Measurements from ENCODE around the gene EEFSEC. TPM values are rescaled to one million over a fixed set of nuclear protein-coding genes. Genes with fewer than 3 reads are reported as not detected.
A peak's percentile ranks its signal among the peaks of the same experiment; 100 is the strongest.

Gene EEFSEC
- total RNA-seq, 1 donor from 2014 or later, result 16.2 TPM

GRCh38 chr3:128128251-128128650 is 25.0 kb upstream of the EEFSEC start:
- Histone ChIP-seq H3K36me3 (no peaks in the 10 kb centered on the region), H3K4me1 (no peaks in the 10 kb centered on the region), H3K27ac (no peak overlapping the region), H3K27me3 (no peaks in the 10 kb centered on the region), H3K9me3 (no peaks in the 10 kb centered on the region), H3K4me3 (no peak overlapping the region)
- intact Hi-C loops (cut with DNase I), result no loop called here
- no peak for TF ChIP-seq CTCF (IDR thresholded peaks at IDR 0.05)
- no peak for DNase-seq (ENCODE audit: low spot score in 2 of 2)

DNA sequence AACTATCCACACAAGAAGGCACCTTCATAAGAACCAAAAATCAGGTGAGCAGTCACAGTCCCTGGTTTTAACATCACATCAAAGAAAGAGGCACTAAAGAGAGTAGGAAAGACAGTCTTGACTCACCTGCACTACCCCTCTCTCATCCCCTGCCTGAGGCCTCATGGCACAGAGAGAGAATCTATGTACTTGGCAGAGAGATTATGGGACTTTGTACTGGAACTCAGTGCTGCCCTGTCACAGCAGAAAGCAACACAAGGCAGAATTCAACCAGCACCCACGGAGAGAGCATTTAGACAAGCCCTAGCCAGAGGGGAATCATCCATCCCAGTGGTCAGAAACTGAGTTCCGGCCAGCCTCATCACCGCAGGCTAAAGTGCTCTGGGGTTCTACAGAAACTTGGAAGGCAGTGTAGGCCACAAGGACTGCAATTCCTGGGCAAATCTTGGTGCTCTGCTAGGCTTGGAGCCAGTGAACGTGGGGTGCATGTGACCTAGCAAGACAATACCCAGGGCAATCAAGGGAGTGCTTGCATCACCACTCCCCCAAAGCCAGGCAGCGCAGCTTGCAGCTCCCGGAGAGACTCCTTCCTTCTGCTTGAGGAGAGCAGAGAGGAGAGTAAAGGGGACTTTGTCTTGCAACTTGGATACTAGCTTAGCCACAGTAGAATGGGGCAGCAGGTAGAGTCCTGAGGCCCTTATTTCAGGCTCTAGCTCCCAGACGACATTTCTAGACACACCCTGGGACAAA is 21.2 kb upstream of the EEFSEC start:
- H3K36me3 ChIP-seq, result no peaks in the 10 kb centered on the region
- H3K27ac ChIP-seq, result no peak overlapping the region
- DNase-seq (ENCODE audit: low spot score in 2 of 2), result no peak
- no peak for TF ChIP-seq CTCF (IDR thresholded peaks at IDR 0.05)
- intact Hi-C loops (cut with DNase I), result no loop called here
- no peak overlapping the region for H3K4me3 ChIP-seq
- H3K4me1 ChIP-seq, result no peaks in the 10 kb centered on the region
- H3K27me3 ChIP-seq, result no peaks in the 10 kb centered on the region
- H3K9me3 ChIP-seq, result no peaks in the 10 kb centered on the region

DNA sequence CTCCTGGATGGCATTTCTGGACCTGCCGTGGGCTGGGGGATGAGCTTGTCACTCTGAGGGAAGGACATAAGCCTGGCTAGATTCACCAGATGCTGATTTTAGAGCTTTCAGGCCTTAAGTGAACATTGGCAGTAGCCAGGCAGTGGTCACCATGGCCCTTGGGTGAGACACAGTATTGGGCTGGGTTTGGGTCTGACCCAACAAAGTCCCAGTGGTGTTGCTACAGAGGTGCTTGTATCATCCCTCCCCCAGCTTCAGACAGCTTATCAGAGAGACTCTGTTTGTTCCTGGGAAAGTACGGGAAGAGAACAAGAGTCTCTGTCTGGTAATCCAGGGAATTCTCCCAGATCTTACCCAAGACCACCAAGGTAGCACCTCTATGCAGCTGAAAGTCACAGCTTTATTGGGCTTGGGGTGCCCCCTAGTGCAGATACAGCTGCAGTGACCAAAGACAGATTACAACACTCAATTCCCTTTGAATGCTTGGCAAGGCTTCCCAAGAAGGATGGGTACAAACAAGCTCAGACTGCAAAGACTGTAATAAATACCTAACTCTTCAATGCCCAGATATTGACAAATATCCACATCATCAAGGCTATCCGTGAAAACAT is 19.9 kb upstream of the EEFSEC start:
- Histone ChIP-seq H3K9me3 (no peaks in the 10 kb centered on the region), H3K27me3 (no peaks in the 10 kb centered on the region), H3K36me3 (no peaks in the 10 kb centered on the region), H3K4me1 (no peaks in the 10 kb centered on the region), H3K27ac (no peak overlapping the region), H3K4me3 (no peak overlapping the region)
- peak in 2 of 3 experiments; percentile 21 to 37 for TF ChIP-seq CTCF (IDR thresholded peaks at IDR 0.05)
- intact Hi-C loops (cut with DNase I), result no loop called here
- no peak for DNase-seq (ENCODE audit: low spot score in 2 of 2)

- Histone ChIP-seq H3K9me3 (no peaks in the 10 kb centered on the region), H3K4me1 (no peaks in the 10 kb centered on the region), H3K36me3 (no peaks in the 10 kb centered on the region), H3K27me3 (no peaks in the 10 kb centered on the region), H3K27ac (no peak overlapping the region), H3K4me3 (no peak overlapping the region)
- intact Hi-C loops (cut with DNase I), result no loop called here
- DNase-seq (ENCODE audit: low spot score in 2 of 2), result no peak
- no peak for TF ChIP-seq CTCF (IDR thresholded peaks at IDR 0.05)
These were observed 9.8 kb upstream of the EEFSEC start for GRCh38 chr3:128143496-128143895.

GRCh38 chr3:128144512-128145187 is 8.6 kb upstream of the EEFSEC start:
- Histone ChIP-seq H3K4me3 (no peak overlapping the region), H3K9me3 (no peaks in the 10 kb centered on the region), H3K27me3 (no peaks in the 10 kb centered on the region), H3K27ac (no peak overlapping the region), H3K4me1 (no peaks in the 10 kb centered on the region), H3K36me3 (no peaks in the 10 kb centered on the region)
- intact Hi-C loops (cut with DNase I), result no loop called here
- DNase-seq (ENCODE audit: low spot score in 2 of 2), result no peak
- TF ChIP-seq CTCF (IDR thresholded peaks at IDR 0.05), result no peak
